ENCODE data around the gene NLRP12. TPM values are rescaled to one million over a fixed set of nuclear protein-coding genes. Genes with fewer than 3 reads are reported as not detected.
A peak's percentile ranks its signal among the peaks of the same experiment; 100 is the strongest.
"Not testable (repeated sequence)": the region's sequence is repeated elsewhere in the genome, so short reads cannot be mapped to it uniquely, and the experiment has no call there.

The NLRP12 gene
- polyA plus RNA-seq, 4 donors: 0.16 to 0.21 (median 0.17) TPM

- no peak for DNase-seq (ENCODE audit: low read depth in 4 of 4, low spot score in 3 of 4)
Observed at GRCh38 chr19:53782698-53783097, 41.4 kb downstream of the NLRP12 start.

- not testable (repeated sequence) for DNase-seq (ENCODE audit: low read depth in 4 of 4, low spot score in 3 of 4)
Observed at GRCh38 chr19:53781332-53781731, 42.8 kb downstream of the NLRP12 start.

GRCh38 chr19:53780506-53780905, 43.6 kb downstream of the NLRP12 start:
- no peak for DNase-seq (ENCODE audit: low read depth in 4 of 4, low spot score in 3 of 4)

- DNase-seq (ENCODE audit: low read depth in 4 of 4, low spot score in 3 of 4): no peak
Observed at GRCh38 chr19:53775524-53775923, 48.6 kb downstream of the NLRP12 start.

- not testable (repeated sequence) for DNase-seq (ENCODE audit: low read depth in 4 of 4, low spot score in 3 of 4)
Observed at GRCh38 chr19:53774491-53774890, 49.6 kb downstream of the NLRP12 start.

- DNase-seq (ENCODE audit: low read depth in 4 of 4, low spot score in 3 of 4): no peak
Observed at GRCh38 chr19:53773999-53774398, 50.1 kb downstream of the NLRP12 start.

GRCh38 chr19:53772943-53773342, 51.2 kb downstream of the NLRP12 start:
- DNase-seq (ENCODE audit: low read depth in 4 of 4, low spot score in 3 of 4): peak; percentile 21 to 33 (median 26)

GRCh38 chr19:53771144-53771543, 53.0 kb downstream of the NLRP12 start:
- DNase-seq (ENCODE audit: low read depth in 4 of 4, low spot score in 3 of 4): no peak

- not testable (repeated sequence) for DNase-seq (ENCODE audit: low read depth in 4 of 4, low spot score in 3 of 4)
Observed at GRCh38 chr19:53769696-53770309, 54.3 kb downstream of the NLRP12 start.

- no peak for DNase-seq (ENCODE audit: low read depth in 4 of 4, low spot score in 3 of 4)
Observed at GRCh38 chr19:53768401-53768800, 55.7 kb downstream of the NLRP12 start.

- not testable (repeated sequence) for DNase-seq (ENCODE audit: low read depth in 4 of 4, low spot score in 3 of 4)
Observed at GRCh38 chr19:53758991-53759390, 65.1 kb downstream of the NLRP12 start.

Other genes with a start within 250 kb of the NLRP12 start
- not detected for gene DPRX, start 192.3 kb downstream of the NLRP12 start, polyA plus RNA-seq (ENCODE audit: insufficient read length in 4 of 4)
- gene MYADM, start 43.6 kb upstream of the NLRP12 start, polyA plus RNA-seq (ENCODE audit: insufficient read length in 4 of 4): 10 to 100 TPM; 71.2 to 79.5 (median 79.5) TPM
- gene PRKCG, start 57.9 kb upstream of the NLRP12 start, polyA plus RNA-seq (ENCODE audit: insufficient read length in 4 of 4): under 1 TPM; 0.39 to 0.67 (median 0.54) TPM
- gene CACNG7, start 85.0 kb upstream of the NLRP12 start, polyA plus RNA-seq (ENCODE audit: insufficient read length in 4 of 4): 1 to 10 TPM in 2 of 4 donors, under 1 TPM in 2; 0.61 to 1.4 (median 0.94) TPM
- under 1 TPM; 0.17 to 0.29 (median 0.26) TPM for gene CACNG8, start 138.6 kb upstream of the NLRP12 start, polyA plus RNA-seq (ENCODE audit: insufficient read length in 4 of 4)
- 1 to 10 TPM in 1 of 4 donors, under 1 TPM in 3; 0.77 to 1.5 (median 0.84) TPM for gene CACNG6, start 167.3 kb upstream of the NLRP12 start, polyA plus RNA-seq (ENCODE audit: insufficient read length in 4 of 4)
- gene VSTM1, start 239.6 kb upstream of the NLRP12 start, polyA plus RNA-seq (ENCODE audit: insufficient read length in 4 of 4): under 1 TPM in 2 of 4 donors, not detected in 2; 0.17 to 0.18 TPM

All from right renal pelvis (tissue), 4 donors.